NCI-H187 (cell line): Measurements from ENCODE around the gene MYH7.

Experiments used
- DNase-seq, 2 experiments: peaks; one replicate each; lab custom pipeline; 2025; lab: John Stamatoyannopoulos, UW

MYH7 gene

DNA sequence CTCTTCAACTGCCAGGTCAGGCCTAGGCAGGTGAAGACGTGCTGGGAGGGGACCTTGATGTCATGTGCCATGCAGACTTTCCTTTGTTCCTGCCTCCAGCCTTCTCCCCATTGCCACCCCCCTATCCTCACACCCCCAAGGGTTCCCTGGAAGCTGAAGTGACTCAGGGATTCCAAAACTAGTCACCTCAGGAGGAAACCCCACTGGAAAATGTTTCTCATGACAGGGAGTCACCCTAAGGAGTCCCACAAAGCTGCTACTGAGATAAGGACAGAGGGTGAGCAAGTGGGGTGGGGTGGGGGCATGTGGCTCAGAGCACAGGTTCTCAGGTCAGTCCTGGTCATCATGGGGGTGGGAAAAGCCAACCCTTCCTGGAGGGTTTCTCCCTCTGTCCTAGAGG, 65.2 kb downstream of the MYH7 start:
- no peak for DNase-seq

DNA sequence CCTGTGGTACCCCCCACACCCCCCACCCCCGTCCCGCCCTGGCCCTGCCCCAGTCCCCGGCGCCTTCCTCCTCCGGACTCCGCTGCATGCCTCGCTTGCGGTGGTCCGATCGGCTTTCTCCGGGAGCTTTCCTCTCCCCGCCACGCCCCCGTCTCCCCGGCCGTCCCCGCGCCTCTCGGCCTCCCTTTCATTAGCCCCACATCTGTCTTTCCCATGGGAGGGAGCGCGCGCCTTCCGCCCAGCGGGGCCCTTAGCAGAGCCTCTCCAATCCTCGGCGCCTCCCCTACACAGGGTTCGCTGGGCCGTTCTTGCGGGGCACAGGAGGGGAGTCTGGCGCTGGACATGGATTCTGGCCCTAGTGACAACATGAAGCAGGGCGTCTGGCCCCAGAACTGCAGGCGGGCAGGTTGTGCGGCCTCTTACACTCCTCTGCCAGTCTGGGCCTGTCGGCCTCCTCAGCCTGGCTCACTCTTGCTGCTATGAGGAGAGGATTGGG, 69.0 kb downstream of the MYH7 start:
- DNase-seq = no peak

DNA sequence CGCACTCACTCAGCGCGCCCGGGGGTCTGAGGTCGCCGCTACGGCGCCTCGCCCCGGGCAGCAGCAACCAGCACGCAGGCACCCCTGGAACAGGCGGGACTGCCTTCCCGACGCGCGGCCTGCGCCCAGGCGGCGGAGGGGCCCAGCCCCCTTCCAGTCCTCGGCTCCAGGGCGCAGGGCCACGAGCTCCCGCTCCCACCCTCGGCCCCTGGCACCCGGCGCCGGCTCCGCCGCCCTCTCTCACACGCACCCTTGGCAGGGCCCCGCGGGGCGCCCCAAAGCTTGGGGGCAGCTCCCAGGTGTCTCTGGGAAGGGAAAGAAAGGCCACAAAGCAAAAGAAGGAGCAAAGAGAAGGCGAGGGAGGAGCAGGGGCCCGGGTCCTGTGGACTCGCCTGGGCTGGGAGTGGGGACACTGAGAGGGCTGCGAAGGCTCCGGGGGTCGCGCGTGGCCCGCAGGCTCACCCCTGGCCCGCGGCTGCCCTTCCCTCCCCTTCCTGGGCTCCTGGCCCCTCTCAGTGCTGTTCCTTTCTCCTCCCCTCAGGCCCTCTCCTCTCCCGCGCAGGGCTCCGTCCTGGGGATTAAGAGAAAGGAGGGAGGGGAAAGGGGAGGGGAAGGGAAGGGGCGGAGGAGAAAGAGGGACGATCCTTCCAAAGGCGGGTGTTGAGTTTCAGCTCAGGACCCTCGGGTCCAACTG, 69.6 kb downstream of the MYH7 start:
- no peak for DNase-seq

DNA sequence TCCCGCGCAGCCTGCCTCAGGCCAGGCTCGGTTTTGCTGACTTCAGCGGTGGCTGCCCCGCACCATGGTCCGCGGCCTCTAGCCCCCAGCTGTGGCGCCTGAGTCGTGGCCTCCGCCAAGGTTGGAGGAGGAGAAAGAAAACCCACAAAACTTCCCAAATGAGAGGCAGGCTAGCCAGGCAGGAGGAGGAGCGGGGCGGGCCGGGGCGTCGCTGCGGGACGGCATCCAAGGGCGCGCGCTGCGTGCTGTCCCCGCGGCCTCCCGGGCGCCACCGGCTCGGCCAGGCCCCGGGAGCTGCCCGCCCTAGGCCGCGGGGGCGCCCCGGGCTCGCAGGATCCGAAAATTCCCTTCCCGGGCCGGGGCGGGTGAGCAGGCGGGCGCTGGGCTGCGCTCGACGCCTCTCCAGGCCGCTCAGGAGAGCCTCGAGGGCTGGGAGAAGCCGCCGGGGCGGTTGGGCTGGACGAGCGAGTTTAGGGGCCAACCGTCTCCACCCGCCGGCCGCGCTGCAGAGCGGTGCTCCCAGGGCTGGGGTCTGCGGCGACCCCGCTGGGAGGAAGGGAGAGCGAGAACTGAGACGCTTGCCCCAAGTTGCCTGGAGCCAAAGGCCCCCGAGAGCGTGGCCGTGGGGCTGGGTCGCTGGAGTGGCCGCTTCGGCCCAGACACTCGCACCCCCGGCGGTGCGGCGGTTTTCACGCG, 70.3 kb downstream of the MYH7 start, which contains the start of gene EFS:
TSS of gene EFS (minus strand) at position 137 of the 696 bp plus-strand sequence. CDS start 147 bp downstream, outside the sequence.
- no peak for DNase-seq

DNA sequence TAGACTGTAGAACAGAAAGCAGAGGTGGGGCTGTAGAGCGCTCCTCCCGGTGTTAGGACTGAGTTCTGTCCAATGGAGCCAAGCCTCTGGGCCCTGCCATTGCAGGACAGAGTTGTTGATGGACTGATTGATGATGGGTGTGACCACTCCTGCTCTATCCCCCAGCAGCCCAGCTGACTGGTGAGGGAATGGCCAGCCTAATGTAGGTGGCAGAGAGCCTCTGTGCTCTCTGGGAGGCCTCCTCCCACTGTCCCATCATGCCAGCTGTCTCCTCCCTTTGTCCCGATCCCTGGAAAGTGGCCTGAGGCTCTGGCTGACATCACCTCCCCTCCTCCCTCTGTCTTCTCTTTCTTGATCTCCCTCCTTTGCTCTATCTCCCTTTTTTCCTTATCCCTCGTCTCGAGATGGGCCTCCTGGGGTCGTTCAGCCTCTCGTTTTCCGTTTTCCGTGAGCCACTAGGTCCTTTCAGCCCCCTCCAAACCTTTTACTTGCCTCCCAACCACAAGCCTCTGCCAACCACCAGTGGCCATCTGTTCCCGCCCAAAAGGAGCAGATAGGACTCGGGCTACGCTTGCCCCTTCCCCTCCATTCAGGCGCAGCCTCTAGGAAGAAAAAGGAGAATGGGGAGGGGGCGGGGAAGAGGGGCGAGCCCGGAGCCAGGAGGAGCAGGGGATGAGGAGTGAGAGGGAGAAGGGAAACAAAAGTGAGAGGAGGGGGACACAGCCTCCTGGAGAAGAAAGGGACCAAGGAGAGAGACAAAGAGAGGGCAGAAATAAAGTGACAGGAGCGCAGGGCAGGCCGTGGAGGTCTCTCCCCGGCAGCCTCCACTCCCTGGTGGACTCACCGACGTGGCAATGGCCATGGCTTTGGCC, 71.1 kb downstream of the MYH7 start:
- no peak for DNase-seq
